Right cardiac atrium (tissue), 5 donors: Measurements from ENCODE around the gene ZFP30. TPM values are rescaled to one million over a fixed set of nuclear protein-coding genes. Genes with fewer than 3 reads are reported as not detected.

Source experiments
- ATAC-seq, 2 donors: fragments of 200-7000 bp; cut with Tn5 transposase; one replicate each; pipeline versions ENCODE4 v1.8.0 to v1.9.1; 2020; ENCODE audit warnings: moderate library complexity in 2 of 2, mild to moderate bottlenecking in 1 of 2
- DNase-seq, 3 donors: peaks; one replicate each; pipeline ENCODE4 v3.0.0-alpha.2; 2020
- H3K27ac ChIP-seq: one replicate; pipeline ENCODE4 v1.5.1; 2013; ENCODE audit warnings: mild to moderate bottlenecking, low read length, control low read depth, moderate library complexity
- H3K27me3 ChIP-seq: one replicate; pipeline ENCODE4 v1.6.1; 2013; ENCODE audit not compliant: control insufficient read depth, insufficient read depth
- H3K4me1 ChIP-seq: one replicate; pipeline ENCODE4 v1.6.1; 2013; ENCODE audit warnings: low read length; ENCODE audit not compliant: control insufficient read depth, insufficient read depth
- H3K4me3 ChIP-seq: one replicate; pipeline ENCODE4 v1.5.1; 2013; ENCODE audit warnings: low read length, control low read depth
- H3K9me3 ChIP-seq: one replicate; pipeline ENCODE4 v1.6.1; 2013; ENCODE audit warnings: low read length; ENCODE audit not compliant: control insufficient read depth
- WGBS: extraction: QIAGEN DNeasy Blood & Tissue Kit; methylation state at CpG from one replicate; pipeline ENCODE4 v1.1.7; 2013; 5-methylcytosine and 5-hydroxymethylcytosine counted together
- intact Hi-C, 4 donors: fragments of 100-400 bp; cut with DNase I; formaldehyde crosslinking; loops; one replicate each; pipeline versions ENCODE4 v1.11.0 to v1.14.0; 2022 to 2023
- polyA plus RNA-seq: library from polyadenylated mRNA; stranded (reverse); fragments of 200-250 nt; gene quantifications from one replicate; pipeline ENCODE4 v1.2.3, GENCODE V29; 2013
- total RNA-seq, 4 donors: library from RNA; stranded (reverse); fragmentation: NEBNext Ultra II Directional; extraction: Animal tissue kit (Norgen Biotek cat#: 25700); gene quantifications; one replicate each; pipeline ENCODE4 v1.2.1, GENCODE V29; 2021
- donor health status: healthy with polysubstance abuse.
- donor health status: DM: no; HTN: yes; CAD: no.
- donor health status: DM: no; HTN: no; CAD: no.
- donor health status: DM: no; HTN: yes; CAD: no; lungs with severe emphysema.
- donor health status: DM: yes; HTN: yes; CAD: no.

ZFP30 gene
- total and polyA plus RNA-seq, 5 donors: 3.5 to 9.5 (median 8.2) TPM

GRCh38 chr19:37654629-37655300 is 500 bp downstream of the ZFP30 start:
- Histone ChIP-seq H3K27me3 (no peaks in the 10 kb centered on the region), H3K4me3 (peak overlapping the region; percentile 73), H3K27ac (peak overlapping the region; percentile 91), H3K9me3 (no peaks in the 10 kb centered on the region), H3K4me1 (peaks cover 2% of the 10 kb centered on the region)
- DNase-seq: peak; percentile 29 to 78 (median 48)
- peak; percentile 72 to 78 for ATAC-seq
- intact Hi-C loops: loop anchor here in 1 of 4 donors (5.0 kb wide), 1 partner anchor 63 kb away; the partner anchor contains the start of gene ZNF607
- under 1% methylated on average over 40 of the region's 40 CpGs for WGBS

GRCh38 chr19:37654118-37654517 is 1.1 kb downstream of the ZFP30 start:
- Histone ChIP-seq H3K4me3 (peak overlapping the region; percentile 73), H3K9me3 (no peaks in the 10 kb centered on the region), H3K27me3 (no peaks in the 10 kb centered on the region), H3K27ac (no peak overlapping the region), H3K4me1 (peaks cover 2% of the 10 kb centered on the region)
- DNase-seq: no peak
- WGBS: 3% methylated on average over 5 of the region's 5 CpGs
- no peak for ATAC-seq
- intact Hi-C loops: no loop called here

- peak overlapping the region; percentile 18 for H3K4me3 ChIP-seq
- H3K27ac ChIP-seq: no peak overlapping the region
- intact Hi-C loops: no loop called here
- H3K27me3 ChIP-seq: no peaks in the 10 kb centered on the region
- ATAC-seq (no peak), DNase-seq (no peak)
- WGBS: 95% methylated on average over 11 of the region's 11 CpGs
- no peaks in the 10 kb centered on the region for H3K4me1 ChIP-seq
- peaks cover 7% of the 10 kb centered on the region for H3K9me3 ChIP-seq
Observed at GRCh38 chr19:37635076-37636056, 19.9 kb downstream of the ZFP30 start.

- H3K4me3 ChIP-seq: peak overlapping the region; percentile 90
- H3K27me3 ChIP-seq: no peaks in the 10 kb centered on the region
- H3K27ac ChIP-seq: peak overlapping the region; percentile 91
- no peaks in the 10 kb centered on the region for H3K4me1 ChIP-seq
- H3K9me3 ChIP-seq: no peaks in the 10 kb centered on the region
- ATAC-seq: peak; percentile 86
- intact Hi-C loops: no loop called here
- DNase-seq: peak; percentile 76 to 88 (median 87)
- under 1% methylated on average over 20 of the region's 20 CpGs for WGBS
Observed at GRCh38 chr19:37594982-37595382, 60.3 kb downstream of the ZFP30 start.

GRCh38 chr19:37594304-37594981 is 60.8 kb downstream of the ZFP30 start, which contains the start of the genes ZNF540 and ZNF571:
Gene ZNF540 (plus strand): TSS chr19:37594876. CDS start chr19:37598448, 3,572 bp downstream.
Gene ZNF571 (minus strand): TSS chr19:37594792. CDS start chr19:37586676, 8,116 bp downstream.
- ATAC-seq: peak; percentile 100
- WGBS: under 1% methylated on average over 53 of the region's 53 CpGs
- intact Hi-C loops: no loop called here
- no peaks in the 10 kb centered on the region for H3K9me3 ChIP-seq
- peak within 1 kb of the TSS; percentile 90 for H3K4me3 ChIP-seq
- peak within 1 kb of the TSS; percentile 96 for H3K27ac ChIP-seq
- DNase-seq: peak; percentile 95 to 98 (median 96)
- no peaks in the 10 kb centered on the region for H3K27me3 ChIP-seq
- no peaks in the 10 kb centered on the region for H3K4me1 ChIP-seq

- 6% methylated on average over 9 of the region's 9 CpGs for WGBS
- H3K27ac ChIP-seq: peak overlapping the region; percentile 96
- ATAC-seq (no peak), DNase-seq (no peak)
- H3K9me3 ChIP-seq: no peaks in the 10 kb centered on the region
- no peaks in the 10 kb centered on the region for H3K27me3 ChIP-seq
- intact Hi-C loops: no loop called here
- peak overlapping the region; percentile 90 for H3K4me3 ChIP-seq
- H3K4me1 ChIP-seq: no peaks in the 10 kb centered on the region
Observed at GRCh38 chr19:37593996-37594303, 61.3 kb downstream of the ZFP30 start.

GRCh38 chr19:37583340-37583739 is 71.9 kb downstream of the ZFP30 start:
- WGBS: 68% methylated on average over 2 of the region's 2 CpGs
- Histone ChIP-seq H3K27ac (no peak overlapping the region), H3K4me3 (no peak overlapping the region), H3K4me1 (no peaks in the 10 kb centered on the region), H3K9me3 (peaks cover 20% of the 10 kb centered on the region), H3K27me3 (no peaks in the 10 kb centered on the region)
- intact Hi-C loops: no loop called here
- ATAC-seq (no peak), DNase-seq (no peak)

- H3K4me3 ChIP-seq: no peak overlapping the region
- H3K27me3 ChIP-seq: no peaks in the 10 kb centered on the region
- H3K4me1 ChIP-seq: no peaks in the 10 kb centered on the region
- no peak for DNase-seq
- H3K9me3 ChIP-seq: peaks cover 16% of the 10 kb centered on the region
- intact Hi-C loops: no loop called here
- H3K27ac ChIP-seq: no peak overlapping the region
- ATAC-seq: no peak
Observed at GRCh38 chr19:37572203-37572602, 83.1 kb downstream of the ZFP30 start.

GRCh38 chr19:37565370-37565669 is 89.9 kb downstream of the ZFP30 start:
- peak overlapping the region; percentile 8 for H3K4me3 ChIP-seq
- no peak for DNase-seq
- no peak overlapping the region for H3K27ac ChIP-seq
- H3K9me3 ChIP-seq: peaks cover 13% of the 10 kb centered on the region
- intact Hi-C loops: no loop called here
- H3K27me3 ChIP-seq: no peaks in the 10 kb centered on the region
- H3K4me1 ChIP-seq: no peaks in the 10 kb centered on the region
- ATAC-seq: no peak

- DNase-seq: no peak
- Histone ChIP-seq H3K27ac (no peak overlapping the region), H3K4me3 (peak overlapping the region; percentile 5), H3K27me3 (no peaks in the 10 kb centered on the region), H3K9me3 (peaks cover 12% of the 10 kb centered on the region), H3K4me1 (no peaks in the 10 kb centered on the region)
- 96% methylated on average over 7 of the region's 7 CpGs for WGBS
- intact Hi-C loops: no loop called here
- ATAC-seq: no peak
Observed at GRCh38 chr19:37564624-37565369, 90.5 kb downstream of the ZFP30 start.
